Brain microvascular endothelial cell (primary cell): ENCODE measurements around the gene CYP4B1.

Experiments used
- DNase-seq: peaks from one replicate; pipeline ENCODE4 v3.0.0-alpha.2; 2020
- H3K27ac ChIP-seq: fragments of 250-450 bp; sonication (Bioruptor Pico); 2 replicates; pipeline ENCODE4 v1.5.1; 2020; ENCODE audit warnings: mild to moderate bottlenecking, moderate library complexity
- H3K27me3 ChIP-seq: fragments of 250-450 bp; sonication (Bioruptor Pico); replicated peaks from 2 replicates; pipeline ENCODE4 v1.5.1; 2020; ENCODE audit warnings: mild to moderate bottlenecking
- H3K36me3 ChIP-seq: fragments of 250-450 bp; sonication (Bioruptor Pico); replicated peaks from 2 replicates; pipeline ENCODE4 v1.5.1; 2020; ENCODE audit warnings: mild to moderate bottlenecking
- H3K4me3 ChIP-seq: 2 replicates; pipeline ENCODE4 v1.5.1; 2011; ENCODE audit warnings: low read depth, mild to moderate bottlenecking, control low read depth, low read length, moderate library complexity
- CTCF ChIP-seq: IDR thresholded peaks from 2 replicates; pipeline ENCODE4 v1.5.1; 2011; ENCODE audit warnings: low read depth, mild to moderate bottlenecking, moderate library complexity, low read length, control low read depth, inconsistent platforms; ENCODE audit errors: missing control alignments
- in situ Hi-C: cut with HindIII; loops from 2 replicates; pipeline ENCODE4 v1.10.0; 2017; ENCODE audit warnings: low sequenced_read_pairs, low pct_ligation_motif_present

CYP4B1 gene

GRCh38 chr1:46809071-46809470 lies 10.2 kb downstream of the CYP4B1 start:
- no peak overlapping the region for H3K27ac ChIP-seq
- no peak overlapping the region for H3K4me3 ChIP-seq
- no peaks in the 10 kb centered on the region for H3K27me3 ChIP-seq
- in situ Hi-C loops, result no loop called here
- no peak for TF ChIP-seq CTCF
- DNase-seq, result no peak
- no peaks in the 10 kb centered on the region for H3K36me3 ChIP-seq

GRCh38 chr1:46809904-46810303 lies 11.1 kb downstream of the CYP4B1 start:
- H3K36me3 ChIP-seq, result no peaks in the 10 kb centered on the region
- no peaks in the 10 kb centered on the region for H3K27me3 ChIP-seq
- H3K4me3 ChIP-seq, result no peak overlapping the region
- TF ChIP-seq CTCF, result no peak
- H3K27ac ChIP-seq, result no peak overlapping the region
- no peak for DNase-seq
- in situ Hi-C loops, result no loop called here

- TF ChIP-seq CTCF, result no peak
- H3K27ac ChIP-seq, result no peak overlapping the region
- no peaks in the 10 kb centered on the region for H3K36me3 ChIP-seq
- no peak for DNase-seq
- in situ Hi-C loops, result no loop called here
- no peak overlapping the region for H3K4me3 ChIP-seq
- no peaks in the 10 kb centered on the region for H3K27me3 ChIP-seq
These were observed 11.8 kb downstream of the CYP4B1 start for GRCh38 chr1:46810596-46810995.

GRCh38 chr1:46811053-46811452 lies 12.2 kb downstream of the CYP4B1 start:
- H3K36me3 ChIP-seq, result no peaks in the 10 kb centered on the region
- H3K27me3 ChIP-seq, result no peaks in the 10 kb centered on the region
- no peak for DNase-seq
- H3K27ac ChIP-seq, result no peak overlapping the region
- in situ Hi-C loops, result no loop called here
- no peak overlapping the region for H3K4me3 ChIP-seq
- no peak for TF ChIP-seq CTCF

- no peaks in the 10 kb centered on the region for H3K36me3 ChIP-seq
- in situ Hi-C loops, result no loop called here
- no peak overlapping the region for H3K4me3 ChIP-seq
- no peak overlapping the region for H3K27ac ChIP-seq
- no peak for DNase-seq
- H3K27me3 ChIP-seq, result no peaks in the 10 kb centered on the region
- TF ChIP-seq CTCF, result no peak
These were observed 13.5 kb downstream of the CYP4B1 start for GRCh38 chr1:46812065-46812963.
